DND-41 (cell line): Measurements from ENCODE around the gene ERG.

Source experiments
- ATAC-seq: fragments of 200-7000 bp; cut with Tn5 transposase; 3 replicates; pipeline ENCODE4 v1.9.1; 2021; ENCODE audit warnings: low read depth; ENCODE audit not compliant: insufficient read depth
- DNase-seq: peaks from one replicate; pipeline ENCODE4 v3.0.0-alpha.2; 2020
- H2AFZ ChIP-seq: 2 replicates; pipeline ENCODE4 v1.6.0; 2012; ENCODE audit warnings: low read depth, low read length
- H3K27ac ChIP-seq: 2 replicates; pipeline ENCODE4 v1.5.1; 2012; ENCODE audit warnings: low read length, inconsistent platforms
- H3K27me3 ChIP-seq: fragments of 200-600 bp; sonication (generic); 2 replicates; pipeline ENCODE4 v1.6.0; 2012; ENCODE audit warnings: low read length, mild to moderate bottlenecking, inconsistent platforms; ENCODE audit not compliant: insufficient read depth, poor library complexity
- H3K36me3 ChIP-seq: 2 replicates; pipeline ENCODE4 v1.5.1; 2012; ENCODE audit warnings: low read length, inconsistent platforms; ENCODE audit not compliant: insufficient read depth
- H3K4me1 ChIP-seq: 2 replicates; pipeline ENCODE4 v1.5.1; 2012; ENCODE audit warnings: mild to moderate bottlenecking, low read length; ENCODE audit not compliant: insufficient read depth
- H3K4me2 ChIP-seq: 2 replicates; pipeline ENCODE4 v1.6.0; 2012; ENCODE audit warnings: mild to moderate bottlenecking, moderate library complexity, low read length, inconsistent platforms; ENCODE audit not compliant: insufficient read depth
- H3K4me3 ChIP-seq, 2 experiments: fragments of 200-600 bp in 1 of 2; shearing (Covaris generic) in 1 of 2; 2 replicates each; pipeline ENCODE4 v1.5.1; 2012 to 2016; ENCODE audit warnings: inconsistent platforms in 2 of 2, low read length in 2 of 2, mild to moderate bottlenecking in 2 of 2, low read depth in 1 of 2, moderate library complexity in 1 of 2
- H3K79me2 ChIP-seq: 2 replicates; pipeline ENCODE4 v1.6.0; 2012; ENCODE audit warnings: low read length, inconsistent platforms; ENCODE audit not compliant: insufficient read depth
- H3K9ac ChIP-seq: 2 replicates; pipeline ENCODE4 v1.6.0; 2012; ENCODE audit warnings: low read depth, mild to moderate bottlenecking, inconsistent platforms, low read length, moderate library complexity
- H3K9me3 ChIP-seq: 2 replicates; pipeline ENCODE4 v1.5.1; 2012; ENCODE audit warnings: low read length, moderate library complexity, mild to moderate bottlenecking, inconsistent platforms; ENCODE audit not compliant: insufficient read depth, severe bottlenecking
- H4K20me1 ChIP-seq: 2 replicates; pipeline ENCODE4 v1.6.0; 2012; ENCODE audit warnings: low read length; ENCODE audit not compliant: insufficient read depth
- CTCF ChIP-seq: IDR thresholded peaks from 2 replicates; pipeline ENCODE4 v1.5.1; 2012; ENCODE audit warnings: borderline replicate concordance, low read length, moderate library complexity, mild to moderate bottlenecking; ENCODE audit not compliant: poor library complexity, severe bottlenecking; ENCODE audit errors: extremely low read depth
- EZH2 ChIP-seq: IDR thresholded peaks from 3 replicates; pipeline ENCODE4 v1.6.1; 2012; ENCODE audit warnings: borderline replicate concordance, low read depth, mild to moderate bottlenecking, moderate library complexity, low read length, inconsistent platforms; ENCODE audit not compliant: severe bottlenecking

ERG gene

DNA sequence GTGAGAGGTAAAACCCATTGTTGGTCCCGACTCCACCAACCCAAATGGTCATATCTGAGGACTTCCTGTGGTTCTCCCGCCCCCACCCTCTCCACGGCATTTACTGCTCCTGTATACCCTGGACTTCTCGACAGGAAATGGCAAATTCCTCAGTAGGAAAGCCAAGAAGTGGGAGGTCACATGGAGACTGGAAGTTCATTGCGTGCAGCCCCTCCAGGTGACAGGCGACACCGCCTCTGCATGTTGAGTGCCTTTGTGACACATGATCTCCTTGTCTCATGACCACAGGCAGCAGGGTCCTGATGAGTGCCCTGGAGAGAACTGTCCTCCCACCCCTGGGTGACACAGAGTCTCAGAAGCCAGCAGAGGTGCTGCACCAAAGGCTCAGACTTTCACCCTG lies 24.2 kb downstream of the ERG start:
- no peak for ATAC-seq
- TF ChIP-seq EZH2 = no peak
- TF ChIP-seq CTCF = no peak
- no peak overlapping the region for H3K4me3 ChIP-seq
- DNase-seq = no peak
- H3K9me3 ChIP-seq = no peaks in the 10 kb centered on the region
- no peaks in the 10 kb centered on the region for H3K79me2 ChIP-seq
- H3K4me1 ChIP-seq = no peaks in the 10 kb centered on the region
- peaks cover 23% of the 10 kb centered on the region for H3K27me3 ChIP-seq
- no peaks in the 10 kb centered on the region for H4K20me1 ChIP-seq
- H3K4me2 ChIP-seq = no peak overlapping the region
- no peak overlapping the region for H2AFZ ChIP-seq
- no peak overlapping the region for H3K9ac ChIP-seq
- no peak overlapping the region for H3K27ac ChIP-seq
- no peaks in the 10 kb centered on the region for H3K36me3 ChIP-seq

GRCh38 chr21:38472412-38473108 lies 25.7 kb downstream of the ERG start:
- no peaks in the 10 kb centered on the region for H3K79me2 ChIP-seq
- no peak for ATAC-seq

DNA sequence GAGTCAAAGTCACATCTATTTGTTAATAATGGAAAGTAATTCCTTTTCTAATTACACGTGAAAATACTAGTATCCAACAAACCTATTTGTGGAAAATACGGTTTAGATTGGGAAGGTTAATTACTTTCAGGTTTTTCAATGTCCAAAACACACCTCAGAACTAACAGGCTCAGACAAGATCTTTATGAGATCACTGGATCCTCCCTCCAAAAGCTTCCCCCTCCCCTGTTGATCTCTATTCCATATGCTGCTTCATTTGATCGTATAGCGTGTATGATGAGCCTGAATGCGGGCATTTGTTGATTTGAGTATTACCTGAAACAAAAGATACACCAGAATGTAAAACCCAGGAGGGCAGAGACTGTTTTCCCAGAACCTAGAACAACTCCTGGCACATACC lies 26.5 kb downstream of the ERG start:
- Histone ChIP-seq H3K9ac (no peak overlapping the region), H4K20me1 (no peaks in the 10 kb centered on the region), H3K4me1 (no peaks in the 10 kb centered on the region), H3K9me3 (no peaks in the 10 kb centered on the region), H3K27me3 (peaks cover 24% of the 10 kb centered on the region), H3K79me2 (no peaks in the 10 kb centered on the region), H3K4me2 (no peak overlapping the region), H3K4me3 (no peak overlapping the region), H3K27ac (no peak overlapping the region), H2AFZ (no peak overlapping the region), H3K36me3 (no peaks in the 10 kb centered on the region)
- DNase-seq (no peak), ATAC-seq (no peak)
- TF ChIP-seq EZH2 (no peak), CTCF (no peak)

More at GRCh38 chr21:38472412-38473108, 25.7 kb downstream of the ERG start:
- Histone ChIP-seq H3K4me1 (no peaks in the 10 kb centered on the region), H3K4me2 (no peak overlapping the region), H3K36me3 (no peaks in the 10 kb centered on the region), H3K27me3 (peaks cover 17% of the 10 kb centered on the region), H3K4me3 (no peak overlapping the region), H3K27ac (no peak overlapping the region), H2AFZ (no peak overlapping the region), H3K9ac (no peak overlapping the region), H4K20me1 (no peaks in the 10 kb centered on the region), H3K9me3 (no peaks in the 10 kb centered on the region)
- no peak for DNase-seq
- TF ChIP-seq CTCF = no peak

GRCh38 chr21:38470755-38471154 lies 27.5 kb downstream of the ERG start:
- no peak overlapping the region for H3K27ac ChIP-seq

More at GRCh38 chr21:38470755-38471154, 27.5 kb downstream of the ERG start:
- TF ChIP-seq CTCF (no peak), EZH2 (no peak)
- no peak for ATAC-seq
- Histone ChIP-seq H3K9me3 (no peaks in the 10 kb centered on the region), H3K79me2 (no peaks in the 10 kb centered on the region), H3K9ac (no peak overlapping the region), H3K36me3 (no peaks in the 10 kb centered on the region), H3K27me3 (peaks cover 21% of the 10 kb centered on the region), H3K4me2 (no peak overlapping the region), H3K4me1 (no peaks in the 10 kb centered on the region), H2AFZ (no peak overlapping the region), H4K20me1 (no peaks in the 10 kb centered on the region), H3K4me3 (no peak overlapping the region)
- DNase-seq = no peak
